Measurements from ENCODE around the gene CARS1. TPM values are rescaled to one million over a fixed set of nuclear protein-coding genes. Genes with fewer than 3 reads are reported as not detected.

CARS1 gene
- total RNA-seq, 4 donors from 2014 or later, result 41.7 to 59.9 (median 54.1) TPM

GRCh38 chr11:3001496-3001895, 55.7 kb downstream of the CARS1 start:
- Histone ChIP-seq H3K4me3 (no peak overlapping the region), H3K4me1 (peaks cover 0 to 3% (median 0%) of the 10 kb centered on the region in 4 donors), H3K27me3 (no peaks in the 10 kb centered on the region), H3K27ac (no peak overlapping the region), H3K36me3 (peaks cover 0 to 69% (median 0%) of the 10 kb centered on the region in 3 donors), H3K9me3 (no peaks in the 10 kb centered on the region)
- DNase-seq, result peak in 1 of 3 donors; percentile 45
- no peak for TF ChIP-seq POLR2A (IDR thresholded peaks at IDR 0.05)
- TF ChIP-seq, protein P1, sequence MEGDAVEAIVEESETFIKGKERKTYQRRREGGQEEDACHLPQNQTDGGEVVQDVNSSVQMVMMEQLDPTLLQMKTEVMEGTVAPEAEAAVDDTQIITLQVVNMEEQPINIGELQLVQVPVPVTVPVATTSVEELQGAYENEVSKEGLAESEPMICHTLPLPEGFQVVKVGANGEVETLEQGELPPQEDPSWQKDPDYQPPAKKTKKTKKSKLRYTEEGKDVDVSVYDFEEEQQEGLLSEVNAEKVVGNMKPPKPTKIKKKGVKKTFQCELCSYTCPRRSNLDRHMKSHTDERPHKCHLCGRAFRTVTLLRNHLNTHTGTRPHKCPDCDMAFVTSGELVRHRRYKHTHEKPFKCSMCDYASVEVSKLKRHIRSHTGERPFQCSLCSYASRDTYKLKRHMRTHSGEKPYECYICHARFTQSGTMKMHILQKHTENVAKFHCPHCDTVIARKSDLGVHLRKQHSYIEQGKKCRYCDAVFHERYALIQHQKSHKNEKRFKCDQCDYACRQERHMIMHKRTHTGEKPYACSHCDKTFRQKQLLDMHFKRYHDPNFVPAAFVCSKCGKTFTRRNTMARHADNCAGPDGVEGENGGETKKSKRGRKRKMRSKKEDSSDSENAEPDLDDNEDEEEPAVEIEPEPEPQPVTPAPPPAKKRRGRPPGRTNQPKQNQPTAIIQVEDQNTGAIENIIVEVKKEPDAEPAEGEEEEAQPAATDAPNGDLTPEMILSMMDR (IDR thresholded peaks at IDR 0.05), result no peak

GRCh38 chr11:3000032-3000961, 56.9 kb downstream of the CARS1 start:
- no peaks in the 10 kb centered on the region for H3K27me3 ChIP-seq
- no peaks in the 10 kb centered on the region for H3K9me3 ChIP-seq
- peak in 2 of 3 donors; percentile 41 to 44 for DNase-seq
- H3K27ac ChIP-seq, result peak overlapping the region in 1 of 4 donors; percentile 48
- H3K4me1 ChIP-seq, result peaks cover 0 to 3% (median 0%) of the 10 kb centered on the region in 4 donors
- no peak overlapping the region for H3K4me3 ChIP-seq
- peaks cover 0 to 58% (median 0%) of the 10 kb centered on the region in 3 donors for H3K36me3 ChIP-seq
- TF ChIP-seq, protein P1 (IDR thresholded peaks at IDR 0.05), result no peak
- no peak for TF ChIP-seq POLR2A (IDR thresholded peaks at IDR 0.05)

DNA sequence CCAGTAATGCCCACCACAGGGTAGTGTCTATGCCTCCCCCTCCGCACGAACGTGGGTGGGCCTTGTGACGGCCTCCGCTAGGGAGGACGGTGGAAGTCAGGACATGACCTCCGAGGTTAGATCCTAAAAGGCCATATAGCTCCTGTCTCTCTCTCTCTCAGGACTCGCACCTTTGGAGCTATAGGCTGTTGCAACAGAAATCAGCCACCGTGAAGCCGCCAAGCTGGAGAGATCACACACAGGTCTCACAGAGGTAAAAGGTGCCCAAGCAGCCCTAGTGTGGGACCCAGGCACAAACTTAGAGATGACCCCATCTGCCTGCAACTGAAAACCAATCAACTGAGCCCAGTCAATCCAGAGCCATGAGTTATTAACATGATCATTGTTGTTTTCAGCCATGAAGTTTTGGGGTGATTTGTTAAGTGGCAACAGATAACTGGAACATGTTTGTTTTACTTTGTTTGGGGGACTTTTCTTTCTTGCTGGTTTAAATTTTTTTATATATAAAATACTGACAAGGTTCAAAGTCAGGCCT, 57.7 kb downstream of the CARS1 start:
- Histone ChIP-seq H3K4me1 (peaks cover 0 to 3% (median 0%) of the 10 kb centered on the region in 4 donors), H3K27me3 (no peaks in the 10 kb centered on the region), H3K36me3 (peaks cover 0 to 51% (median 0%) of the 10 kb centered on the region in 3 donors), H3K27ac (no peak overlapping the region), H3K9me3 (no peaks in the 10 kb centered on the region), H3K4me3 (no peak overlapping the region)
- peak in 2 of 3 donors; percentile 22 to 33 for DNase-seq
- TF ChIP-seq POLR2A (IDR thresholded peaks at IDR 0.05), result no peak
- TF ChIP-seq, protein P1 (IDR thresholded peaks at IDR 0.05), result no peak

DNA sequence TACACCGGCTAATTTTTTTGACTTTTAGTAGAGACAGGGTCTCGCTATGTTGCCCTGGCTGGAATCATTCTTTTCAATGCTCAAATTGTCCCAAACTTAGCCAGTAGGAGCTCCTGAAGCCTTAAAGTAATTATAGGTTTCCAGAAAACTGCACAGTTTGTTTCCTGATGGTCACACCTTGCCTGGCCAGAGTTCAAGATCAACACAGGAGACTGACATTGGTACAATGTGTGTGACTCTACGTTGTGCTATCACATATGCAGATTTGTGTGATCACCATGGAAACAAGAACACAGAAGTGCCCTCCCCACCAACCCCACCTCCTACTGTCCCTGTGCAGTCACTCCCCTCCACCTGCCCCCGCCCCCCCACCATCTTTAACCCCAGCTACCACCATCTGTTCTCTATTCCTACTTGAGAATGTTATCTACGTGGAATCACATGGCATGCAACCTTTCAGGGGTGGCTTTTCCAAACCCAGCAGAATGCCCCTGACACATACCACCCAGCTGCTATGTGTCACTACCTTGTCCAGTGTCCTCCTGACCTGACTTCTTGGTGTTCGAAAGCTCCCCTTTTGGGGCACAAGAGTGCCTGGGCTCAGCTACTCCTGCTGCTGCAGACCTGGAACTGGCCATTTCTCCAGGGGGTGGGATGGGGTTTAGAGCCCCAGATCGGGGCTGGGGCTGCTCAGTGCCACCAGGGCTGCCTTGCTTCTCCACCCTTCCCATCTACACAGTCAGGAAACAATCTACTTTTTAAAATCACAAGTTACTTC, 59.0 kb downstream of the CARS1 start:
- Histone ChIP-seq H3K27ac (no peak overlapping the region), H3K9me3 (no peaks in the 10 kb centered on the region), H3K4me1 (peaks cover 0 to 3% (median 0%) of the 10 kb centered on the region in 4 donors), H3K27me3 (no peaks in the 10 kb centered on the region), H3K4me3 (no peak overlapping the region), H3K36me3 (peaks cover 0 to 38% (median 0%) of the 10 kb centered on the region in 3 donors)
- TF ChIP-seq, protein P1 (IDR thresholded peaks at IDR 0.05), result no peak
- no peak for TF ChIP-seq POLR2A (IDR thresholded peaks at IDR 0.05)
- DNase-seq, result peak in 2 of 3 donors; percentile 36 to 39

DNA sequence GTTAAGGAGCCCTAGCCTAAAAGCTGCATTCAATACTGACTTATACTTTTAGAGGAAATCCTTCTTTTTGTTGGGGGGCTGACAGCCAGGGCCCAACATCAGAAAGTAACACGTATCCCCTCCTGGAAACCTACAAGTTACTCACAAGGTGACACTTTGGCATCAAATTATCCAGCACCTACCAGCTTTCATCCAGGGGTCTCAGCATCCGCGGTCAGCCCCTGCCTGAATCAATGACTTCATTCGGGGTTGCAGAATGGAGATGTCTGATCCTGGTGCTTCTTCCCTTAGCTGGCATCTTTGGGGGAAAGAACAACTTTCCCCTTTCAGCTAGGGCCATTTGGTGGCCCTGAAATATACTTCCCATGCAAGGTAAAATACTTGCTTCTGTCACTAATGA, 59.8 kb downstream of the CARS1 start:
- peak in 1 of 3 donors; percentile 10 for DNase-seq
- no peaks in the 10 kb centered on the region for H3K27me3 ChIP-seq
- TF ChIP-seq, protein P1 (IDR thresholded peaks at IDR 0.05), result no peak
- no peak for TF ChIP-seq POLR2A (IDR thresholded peaks at IDR 0.05)
- H3K4me1 ChIP-seq, result peaks cover 0 to 10% (median 2%) of the 10 kb centered on the region in 4 donors
- H3K9me3 ChIP-seq, result no peaks in the 10 kb centered on the region
- H3K27ac ChIP-seq, result no peak overlapping the region
- H3K36me3 ChIP-seq, result peaks cover 0 to 32% (median 0%) of the 10 kb centered on the region in 3 donors
- H3K4me3 ChIP-seq, result no peak overlapping the region

Measured in Peyer's patch (tissue), 4 donors.